HepG2 (cell line): Measurements from ENCODE around the gene SURF6. TPM values are rescaled to one million over a fixed set of nuclear protein-coding genes. Genes with fewer than 3 reads are reported as not detected.

Experiments
- HIVEP1 ChIP-seq: sonication (generic); formaldehyde crosslinking; IDR thresholded peaks from 2 replicates; pipeline ENCODE4 v1.4.0; 2020; ENCODE audit warnings: mild to moderate bottlenecking, missing genetic modification reagents
- HOXA9 ChIP-seq: sonication (generic); formaldehyde crosslinking; IDR thresholded peaks from 2 replicates; pipeline ENCODE4 v1.8.1; 2022; ENCODE audit warnings: missing genetic modification reagents, mild to moderate bottlenecking, moderate library complexity, borderline replicate concordance
- IRF1 ChIP-seq: sonication (generic); formaldehyde crosslinking; IDR thresholded peaks from 2 replicates; pipeline ENCODE4 v1.4.0; 2020; ENCODE audit warnings: low read depth, mild to moderate bottlenecking, missing genetic modification reagents
- TBX3 ChIP-seq: fragments of 450-650 bp; IDR thresholded peaks from 2 replicates; pipeline ENCODE4 v1.6.1; 2017; ENCODE audit warnings: antibody characterized with exemption, mild to moderate bottlenecking, inconsistent platforms, borderline replicate concordance
- ZBTB49 ChIP-seq: sonication (generic); formaldehyde crosslinking; IDR thresholded peaks from 2 replicates; pipeline ENCODE4 v1.4.0; 2020; ENCODE audit warnings: missing genetic modification reagents, borderline replicate concordance
- ZBTB7A ChIP-seq: sonication (generic); formaldehyde crosslinking; IDR thresholded peaks from 2 replicates; pipeline ENCODE4 v1.8.0; 2022; ENCODE audit warnings: mild to moderate bottlenecking, missing genetic modification reagents
- ZFP41 ChIP-seq: sonication (generic); formaldehyde crosslinking; IDR thresholded peaks from 2 replicates; pipeline ENCODE4 v1.4.0; 2020; ENCODE audit warnings: mild to moderate bottlenecking, missing genetic modification reagents, borderline replicate concordance
- ZSCAN22 ChIP-seq: sonication (generic); formaldehyde crosslinking; IDR thresholded peaks from 2 replicates; pipeline ENCODE4 v1.4.0; 2020; ENCODE audit warnings: mild to moderate bottlenecking, missing genetic modification reagents
- polyA plus RNA-seq, 8 experiments: library from polyadenylated mRNA; depleted of rRNA in 3 of 8; stranded (reverse) in 7 of 8; unstranded in 1 of 8; fragments of >200 nt; fragmentation: Illumina TruSeq in 4 of 8; extraction: Trizol in 4 of 8; gene quantifications; 2 replicates each; pipeline versions ENCODE4 v1.2.1 to v1.2.3, GENCODE V29; 2011 to 2016; ENCODE audit warnings: low read depth in 4 of 8, missing spikeins in 1 of 8, mixed read lengths in 1 of 8; ENCODE audit not compliant: insufficient read depth in 1 of 8
- total RNA-seq, 5 experiments: library from RNA; depleted of rRNA; stranded (reverse); fragments of >200 nt; fragmentation: Illumina TruSeq; extraction: Trizol; gene quantifications; 2 replicates each; pipeline ENCODE4 v1.2.3, GENCODE V29; 2016; ENCODE audit warnings: low read depth in 1 of 5
- TF ChIP-seq, protein P1 (sequence below): sonication (generic); formaldehyde crosslinking; IDR thresholded peaks from 2 replicates; pipeline ENCODE4 v1.4.0; 2020; ENCODE audit warnings: missing genetic modification reagents
- TF ChIP-seq, protein P2 (sequence below): fragments of 450-650 bp; IDR thresholded peaks from 2 replicates; pipeline ENCODE4 v1.6.1; 2017; ENCODE audit warnings: mild to moderate bottlenecking

SURF6 gene
- total and polyA plus RNA-seq, 2 of the 13 experiments (the other 11 are each of a cell fraction or from before 2014, with no cell fraction given) = 5.9 to 14.7 TPM

GRCh38 chr9:133335924-133336811 lies at the start of gene SURF6 (continued):
- peak; percentile 23; the same call in 1 of the 2 replicates for TF ChIP-seq ZSCAN22 (CRISPR knock-in tag)
- TF ChIP-seq ZBTB49 = no peak
- peak; percentile 96 for TF ChIP-seq TBX3
- TF ChIP-seq, protein P1, sequence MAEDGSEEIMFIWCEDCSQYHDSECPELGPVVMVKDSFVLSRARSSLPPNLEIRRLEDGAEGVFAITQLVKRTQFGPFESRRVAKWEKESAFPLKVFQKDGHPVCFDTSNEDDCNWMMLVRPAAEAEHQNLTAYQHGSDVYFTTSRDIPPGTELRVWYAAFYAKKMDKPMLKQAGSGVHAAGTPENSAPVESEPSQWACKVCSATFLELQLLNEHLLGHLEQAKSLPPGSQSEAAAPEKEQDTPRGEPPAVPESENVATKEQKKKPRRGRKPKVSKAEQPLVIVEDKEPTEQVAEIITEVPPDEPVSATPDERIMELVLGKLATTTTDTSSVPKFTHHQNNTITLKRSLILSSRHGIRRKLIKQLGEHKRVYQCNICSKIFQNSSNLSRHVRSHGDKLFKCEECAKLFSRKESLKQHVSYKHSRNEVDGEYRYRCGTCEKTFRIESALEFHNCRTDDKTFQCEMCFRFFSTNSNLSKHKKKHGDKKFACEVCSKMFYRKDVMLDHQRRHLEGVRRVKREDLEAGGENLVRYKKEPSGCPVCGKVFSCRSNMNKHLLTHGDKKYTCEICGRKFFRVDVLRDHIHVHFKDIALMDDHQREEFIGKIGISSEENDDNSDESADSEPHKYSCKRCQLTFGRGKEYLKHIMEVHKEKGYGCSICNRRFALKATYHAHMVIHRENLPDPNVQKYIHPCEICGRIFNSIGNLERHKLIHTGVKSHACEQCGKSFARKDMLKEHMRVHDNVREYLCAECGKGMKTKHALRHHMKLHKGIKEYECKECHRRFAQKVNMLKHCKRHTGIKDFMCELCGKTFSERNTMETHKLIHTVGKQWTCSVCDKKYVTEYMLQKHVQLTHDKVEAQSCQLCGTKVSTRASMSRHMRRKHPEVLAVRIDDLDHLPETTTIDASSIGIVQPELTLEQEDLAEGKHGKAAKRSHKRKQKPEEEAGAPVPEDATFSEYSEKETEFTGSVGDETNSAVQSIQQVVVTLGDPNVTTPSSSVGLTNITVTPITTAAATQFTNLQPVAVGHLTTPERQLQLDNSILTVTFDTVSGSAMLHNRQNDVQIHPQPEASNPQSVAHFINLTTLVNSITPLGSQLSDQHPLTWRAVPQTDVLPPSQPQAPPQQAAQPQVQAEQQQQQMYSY (CRISPR knock-in tag) = peak; percentile 44; the same call in 1 of the 2 replicates
- peak; percentile 93 for TF ChIP-seq HIVEP1 (CRISPR knock-in tag)
- TF ChIP-seq, protein P2, sequence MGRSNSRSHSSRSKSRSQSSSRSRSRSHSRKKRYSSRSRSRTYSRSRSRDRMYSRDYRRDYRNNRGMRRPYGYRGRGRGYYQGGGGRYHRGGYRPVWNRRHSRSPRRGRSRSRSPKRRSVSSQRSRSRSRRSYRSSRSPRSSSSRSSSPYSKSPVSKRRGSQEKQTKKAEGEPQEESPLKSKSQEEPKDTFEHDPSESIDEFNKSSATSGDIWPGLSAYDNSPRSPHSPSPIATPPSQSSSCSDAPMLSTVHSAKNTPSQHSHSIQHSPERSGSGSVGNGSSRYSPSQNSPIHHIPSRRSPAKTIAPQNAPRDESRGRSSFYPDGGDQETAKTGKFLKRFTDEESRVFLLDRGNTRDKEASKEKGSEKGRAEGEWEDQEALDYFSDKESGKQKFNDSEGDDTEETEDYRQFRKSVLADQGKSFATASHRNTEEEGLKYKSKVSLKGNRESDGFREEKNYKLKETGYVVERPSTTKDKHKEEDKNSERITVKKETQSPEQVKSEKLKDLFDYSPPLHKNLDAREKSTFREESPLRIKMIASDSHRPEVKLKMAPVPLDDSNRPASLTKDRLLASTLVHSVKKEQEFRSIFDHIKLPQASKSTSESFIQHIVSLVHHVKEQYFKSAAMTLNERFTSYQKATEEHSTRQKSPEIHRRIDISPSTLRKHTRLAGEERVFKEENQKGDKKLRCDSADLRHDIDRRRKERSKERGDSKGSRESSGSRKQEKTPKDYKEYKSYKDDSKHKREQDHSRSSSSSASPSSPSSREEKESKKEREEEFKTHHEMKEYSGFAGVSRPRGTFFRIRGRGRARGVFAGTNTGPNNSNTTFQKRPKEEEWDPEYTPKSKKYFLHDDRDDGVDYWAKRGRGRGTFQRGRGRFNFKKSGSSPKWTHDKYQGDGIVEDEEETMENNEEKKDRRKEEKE = no peak
- TF ChIP-seq HOXA9 (CRISPR knock-in tag) = 0 out of 2 replicates have a peak, but pooled peaks have one; percentile 26
- TF ChIP-seq ZFP41 (CRISPR knock-in tag) = peak; percentile 52; the same call in 1 of the 2 replicates
- no peak for TF ChIP-seq IRF1
- TF ChIP-seq ZBTB7A (CRISPR knock-in tag) = peak; percentile 26; the same call in 1 of the 2 replicates
